BJ (cell line): ENCODE results near the gene SDHB. TPM values are rescaled to one million over a fixed set of nuclear protein-coding genes. Genes with fewer than 3 reads are reported as not detected.

ENCODE experiments used
- CTCF ChIA-PET: fragments of 350-600 bp; formaldehyde crosslinking; extraction: SDS; loops from one replicate; lab custom pipeline; 2021; ENCODE audit warnings: antibody characterized with exemption, inconsistent platforms; lab: Yijun Ruan, JAX
- POLR2A ChIA-PET: fragments of 300-600 bp; sonication (Branson Sonifier 250); formaldehyde crosslinking; extraction: SDS; loops from one replicate; lab custom pipeline; 2021; ENCODE audit warnings: antibody characterized with exemption; lab: Charles Lee
- DNase-seq: peaks from one replicate; pipeline ENCODE4 v3.0.0-alpha.2; 2011; ENCODE audit warnings: low read depth
- H3K27me3 ChIP-seq: 2 replicates; pipeline ENCODE4 v1.6.0; 2011; ENCODE audit warnings: low read length; ENCODE audit not compliant: control insufficient read depth, insufficient read depth
- H3K36me3 ChIP-seq: 2 replicates; pipeline ENCODE4 v1.5.1; 2011; ENCODE audit warnings: low read length; ENCODE audit not compliant: control insufficient read depth, insufficient read depth
- H3K4me3 ChIP-seq: 2 replicates; pipeline ENCODE4 v1.5.1; 2011; ENCODE audit warnings: low read depth, mild to moderate bottlenecking, control low read depth, low read length
- polyA plus RNA-seq: library from polyadenylated mRNA; depleted of rRNA; stranded (reverse); fragments of >200 nt; gene quantifications from 2 replicates; pipeline ENCODE4 v1.2.3, GENCODE V29; 2011
- TF ChIP-seq, protein P1 (sequence below): IDR thresholded peaks from 2 replicates; pipeline ENCODE4 v1.5.1; 2011; ENCODE audit warnings: low read depth, mild to moderate bottlenecking, control low read depth, inconsistent platforms, low read length, moderate library complexity; ENCODE audit not compliant: insufficient read depth

SDHB gene
- polyA plus RNA-seq, 1 experiment, result 115 TPM

- POLR2A ChIA-PET, result no interaction called here
- CTCF ChIA-PET, result interaction anchor here (1.0 to 1.4 kb wide), 2 partner anchors 8 to 46 kb away, joined by 3 read pairs; no protein-coding TSS in a partner anchor
- Histone ChIP-seq H3K36me3 (peaks cover 14% of the 10 kb centered on the region), H3K27me3 (no peaks in the 10 kb centered on the region), H3K4me3 (no peak overlapping the region)
- DNase-seq, result no peak
- TF ChIP-seq, protein P1, sequence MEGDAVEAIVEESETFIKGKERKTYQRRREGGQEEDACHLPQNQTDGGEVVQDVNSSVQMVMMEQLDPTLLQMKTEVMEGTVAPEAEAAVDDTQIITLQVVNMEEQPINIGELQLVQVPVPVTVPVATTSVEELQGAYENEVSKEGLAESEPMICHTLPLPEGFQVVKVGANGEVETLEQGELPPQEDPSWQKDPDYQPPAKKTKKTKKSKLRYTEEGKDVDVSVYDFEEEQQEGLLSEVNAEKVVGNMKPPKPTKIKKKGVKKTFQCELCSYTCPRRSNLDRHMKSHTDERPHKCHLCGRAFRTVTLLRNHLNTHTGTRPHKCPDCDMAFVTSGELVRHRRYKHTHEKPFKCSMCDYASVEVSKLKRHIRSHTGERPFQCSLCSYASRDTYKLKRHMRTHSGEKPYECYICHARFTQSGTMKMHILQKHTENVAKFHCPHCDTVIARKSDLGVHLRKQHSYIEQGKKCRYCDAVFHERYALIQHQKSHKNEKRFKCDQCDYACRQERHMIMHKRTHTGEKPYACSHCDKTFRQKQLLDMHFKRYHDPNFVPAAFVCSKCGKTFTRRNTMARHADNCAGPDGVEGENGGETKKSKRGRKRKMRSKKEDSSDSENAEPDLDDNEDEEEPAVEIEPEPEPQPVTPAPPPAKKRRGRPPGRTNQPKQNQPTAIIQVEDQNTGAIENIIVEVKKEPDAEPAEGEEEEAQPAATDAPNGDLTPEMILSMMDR, result 0 out of 2 replicates have a peak, but pooled peaks have one; percentile 1
These were observed 48.5 kb downstream of the SDHB start for GRCh38 chr1:17005365-17005740.

GRCh38 chr1:17004466-17005364, 49.1 kb downstream of the SDHB start:
- no peak for DNase-seq
- TF ChIP-seq, protein P1, result 0 out of 2 replicates have a peak, but pooled peaks have one; percentile 5
- Histone ChIP-seq H3K27me3 (no peaks in the 10 kb centered on the region), H3K36me3 (peaks cover 14% of the 10 kb centered on the region), H3K4me3 (no peak overlapping the region)
- POLR2A ChIA-PET, result no interaction called here
- CTCF ChIA-PET, result interaction anchor here (1.3 to 1.4 kb wide), 2 partner anchors 24 to 45 kb away, joined by 3 read pairs; no protein-coding TSS in a partner anchor

GRCh38 chr1:17002524-17002902, 51.3 kb downstream of the SDHB start:
- ChIA-PET CTCF (interaction anchor here (0.9 to 3.0 kb wide), 2 partner anchors 8 to 51 kb away, joined by 3 to 12 read pairs; no protein-coding TSS in a partner anchor), POLR2A (no interaction called here)
- no peaks in the 10 kb centered on the region for H3K27me3 ChIP-seq
- DNase-seq, result no peak
- no peak overlapping the region for H3K4me3 ChIP-seq
- peaks cover 16% of the 10 kb centered on the region for H3K36me3 ChIP-seq
- TF ChIP-seq, protein P1, result no peak

GRCh38 chr1:17001760-17002523, 51.9 kb downstream of the SDHB start:
- CTCF ChIA-PET, result interaction anchor here (0.9 to 3.0 kb wide), 2 partner anchors 8 to 50 kb away, joined by 3 to 12 read pairs; no protein-coding TSS in a partner anchor
- POLR2A ChIA-PET, result no interaction called here

More at GRCh38 chr1:17001760-17002523, 51.9 kb downstream of the SDHB start:
- Histone ChIP-seq H3K27me3 (no peaks in the 10 kb centered on the region), H3K4me3 (no peak overlapping the region), H3K36me3 (peaks cover 16% of the 10 kb centered on the region)
- TF ChIP-seq, protein P1, result no peak
- DNase-seq, result no peak
